ENCODE measurements around the gene TNRC6C. TPM values are rescaled to one million over a fixed set of nuclear protein-coding genes. Genes with fewer than 3 reads are reported as not detected.

Gene TNRC6C
- total and polyA plus RNA-seq, 12 donors = 2.2 to 31.4 (median 24.2) TPM

DNA sequence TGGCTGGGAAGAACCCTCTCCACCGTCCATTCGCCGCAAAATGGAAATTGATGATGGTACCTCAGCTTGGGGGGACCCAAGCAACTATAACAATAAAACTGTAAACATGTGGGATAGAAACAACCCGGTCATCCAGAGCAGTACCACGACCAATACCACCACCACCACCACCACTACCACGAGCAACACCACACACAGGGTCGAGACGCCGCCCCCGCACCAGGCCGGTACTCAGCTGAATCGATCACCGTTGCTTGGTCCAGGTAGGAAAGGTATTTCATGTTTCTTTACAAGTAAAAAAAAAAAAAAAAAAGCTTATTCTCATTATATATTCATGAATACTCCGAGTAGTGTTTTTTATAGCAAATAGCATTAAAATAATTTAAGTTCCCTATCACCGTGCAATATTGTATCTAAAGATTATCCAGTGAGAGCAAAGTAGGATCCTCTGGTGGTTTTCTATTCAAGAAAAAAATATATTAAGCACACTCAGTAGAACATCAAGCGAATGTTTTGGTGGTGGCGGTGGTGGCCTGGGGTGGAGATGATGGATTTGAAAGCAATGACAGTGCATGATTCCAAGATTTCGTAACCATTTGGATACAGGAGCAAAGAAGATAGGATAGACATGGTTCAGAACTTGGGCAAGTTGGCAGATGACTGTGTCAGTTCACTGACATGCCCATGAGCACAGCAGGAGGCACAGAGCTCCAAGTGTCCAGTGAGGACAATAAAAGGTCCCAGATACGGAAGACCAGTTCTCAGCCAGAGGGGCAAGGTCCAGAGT lies 92.9 kb downstream of the TNRC6C start:
- Histone ChIP-seq H3K27me3 (no peaks in the 10 kb centered on the region), H3K36me3 (peaks cover 0 to 77% (median 27%) of the 10 kb centered on the region in 9 donors), H3K4me3 (no peak overlapping the region), H3K27ac (no peak overlapping the region), H3K9me3 (no peaks in the 10 kb centered on the region), H3K4me1 (peaks cover 0 to 26% (median 7%) of the 10 kb centered on the region in 9 donors)
- DNase-seq (no peak), ATAC-seq (no peak)
- TF ChIP-seq, protein P1, sequence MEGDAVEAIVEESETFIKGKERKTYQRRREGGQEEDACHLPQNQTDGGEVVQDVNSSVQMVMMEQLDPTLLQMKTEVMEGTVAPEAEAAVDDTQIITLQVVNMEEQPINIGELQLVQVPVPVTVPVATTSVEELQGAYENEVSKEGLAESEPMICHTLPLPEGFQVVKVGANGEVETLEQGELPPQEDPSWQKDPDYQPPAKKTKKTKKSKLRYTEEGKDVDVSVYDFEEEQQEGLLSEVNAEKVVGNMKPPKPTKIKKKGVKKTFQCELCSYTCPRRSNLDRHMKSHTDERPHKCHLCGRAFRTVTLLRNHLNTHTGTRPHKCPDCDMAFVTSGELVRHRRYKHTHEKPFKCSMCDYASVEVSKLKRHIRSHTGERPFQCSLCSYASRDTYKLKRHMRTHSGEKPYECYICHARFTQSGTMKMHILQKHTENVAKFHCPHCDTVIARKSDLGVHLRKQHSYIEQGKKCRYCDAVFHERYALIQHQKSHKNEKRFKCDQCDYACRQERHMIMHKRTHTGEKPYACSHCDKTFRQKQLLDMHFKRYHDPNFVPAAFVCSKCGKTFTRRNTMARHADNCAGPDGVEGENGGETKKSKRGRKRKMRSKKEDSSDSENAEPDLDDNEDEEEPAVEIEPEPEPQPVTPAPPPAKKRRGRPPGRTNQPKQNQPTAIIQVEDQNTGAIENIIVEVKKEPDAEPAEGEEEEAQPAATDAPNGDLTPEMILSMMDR (IDR thresholded peaks at IDR 0.05) = no peak
- 95 to 96% methylated on average over 19 of the region's 19 CpGs for WGBS, 2 donors
- intact Hi-C loops (cut with DNase I) = no loop called here

DNA sequence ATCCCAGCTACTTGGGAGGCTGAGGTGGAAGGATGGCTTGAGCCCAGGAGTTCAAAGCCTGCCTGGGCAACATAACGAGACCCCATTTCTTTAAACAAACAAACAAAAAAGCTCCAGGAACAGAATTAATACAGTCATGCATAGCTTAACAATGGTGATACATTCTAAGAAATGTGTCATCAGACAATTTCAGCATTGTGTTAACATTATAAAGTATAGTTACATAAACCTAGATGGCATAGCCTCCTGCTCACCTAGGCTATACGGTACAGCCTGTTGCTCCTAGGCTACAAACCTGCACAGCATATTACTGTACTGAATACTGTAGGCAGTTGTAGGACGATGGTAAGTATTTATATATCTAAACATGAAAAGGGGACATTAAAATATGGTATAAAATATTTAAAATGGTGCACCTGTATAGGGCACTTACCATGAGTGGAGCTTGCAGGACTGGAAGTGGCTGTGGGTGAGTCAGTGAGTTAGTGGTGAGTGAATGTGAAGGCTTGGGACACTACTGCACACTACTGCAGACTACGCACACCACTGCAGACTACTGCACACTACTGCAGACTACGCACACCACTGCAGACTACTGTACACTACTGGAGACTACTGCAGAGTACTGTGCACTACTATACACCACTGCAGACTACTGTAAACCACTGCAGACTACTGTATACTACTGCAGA lies 95.4 kb downstream of the TNRC6C start:
- H3K4me1 ChIP-seq = peaks cover 0 to 29% (median 19%) of the 10 kb centered on the region in 9 donors
- DNase-seq = no peak
- peaks cover 0 to 81% (median 25%) of the 10 kb centered on the region in 9 donors for H3K36me3 ChIP-seq
- TF ChIP-seq, protein P1 (IDR thresholded peaks at IDR 0.05) = no peak
- no peak for ATAC-seq
- H3K27ac ChIP-seq = no peak overlapping the region
- intact Hi-C loops (cut with DNase I) = no loop called here
- 86 to 96% methylated on average over 5 of the region's 5 CpGs for WGBS, 2 donors
- H3K9me3 ChIP-seq = no peaks in the 10 kb centered on the region
- no peak overlapping the region for H3K4me3 ChIP-seq
- no peaks in the 10 kb centered on the region for H3K27me3 ChIP-seq

DNA sequence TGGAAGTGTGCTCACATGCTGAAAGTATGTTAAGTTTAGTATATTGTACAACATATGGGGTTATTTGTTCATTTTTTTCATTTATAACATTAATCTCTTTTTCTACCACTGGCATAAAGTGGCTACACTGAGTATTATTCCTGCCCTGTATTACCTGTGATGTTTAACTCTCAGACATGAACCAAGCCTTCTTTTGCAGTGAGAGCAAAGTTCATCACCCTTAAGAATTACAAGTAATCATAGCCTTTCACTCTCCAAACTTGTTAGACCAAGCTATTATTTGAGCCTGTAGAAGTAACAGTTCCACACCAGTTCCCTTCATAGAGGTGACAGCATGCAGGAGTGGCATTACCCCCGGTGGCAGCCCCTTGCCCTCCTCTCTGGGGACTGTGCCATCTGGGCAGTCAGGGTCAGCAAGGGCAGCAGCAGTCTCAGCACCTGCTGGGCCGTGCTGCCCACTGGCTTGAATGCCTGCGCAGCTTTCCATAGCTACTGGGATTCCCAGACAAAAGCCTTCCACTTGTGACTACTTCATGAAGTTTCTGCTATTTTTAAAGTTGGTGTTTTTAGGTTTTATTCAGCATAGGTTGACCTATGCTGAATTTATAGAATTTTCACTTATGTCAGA lies 98.7 kb downstream of the TNRC6C start:
- no peaks in the 10 kb centered on the region for H3K27me3 ChIP-seq
- peaks cover 0 to 44% (median 29%) of the 10 kb centered on the region in 9 donors for H3K4me1 ChIP-seq
- peak in 2 of 8 donors; percentile 29 to 46 for ATAC-seq
- H3K36me3 ChIP-seq = peaks cover 0 to 48% (median 11%) of the 10 kb centered on the region in 9 donors
- H3K4me3 ChIP-seq = no peak overlapping the region
- TF ChIP-seq, protein P1 (IDR thresholded peaks at IDR 0.05) = no peak
- H3K27ac ChIP-seq = peak overlapping the region in 7 of 10 donors; percentile 18 to 81 (median 63)
- no peak for DNase-seq
- WGBS, 2 donors = 50 to 66% methylated on average over 3 of the region's 3 CpGs
- intact Hi-C loops (cut with DNase I) = no loop called here
- H3K9me3 ChIP-seq = no peaks in the 10 kb centered on the region

DNA sequence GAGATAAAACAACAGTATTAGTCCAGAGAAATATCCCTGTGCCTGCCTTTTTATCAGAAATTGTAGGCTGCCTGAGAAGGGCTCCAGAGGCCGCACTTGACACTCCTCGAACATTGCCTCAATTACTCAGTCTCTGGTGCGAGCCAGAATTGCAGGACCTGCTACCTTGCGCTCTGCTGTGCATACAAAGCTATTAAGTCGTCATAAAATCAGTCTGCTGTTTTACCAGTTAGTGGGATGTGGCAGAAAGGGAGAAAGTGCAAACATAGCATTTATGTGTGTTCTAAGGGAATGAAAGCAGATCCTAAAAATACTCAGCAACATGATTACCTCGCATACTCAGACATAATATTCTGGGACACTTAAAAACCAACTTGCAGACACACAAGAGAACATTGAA lies 99.5 kb downstream of the TNRC6C start:
- ATAC-seq = peak in 5 of 8 donors; percentile 44 to 70 (median 51)
- no peaks in the 10 kb centered on the region for H3K9me3 ChIP-seq
- no peak overlapping the region for H3K4me3 ChIP-seq
- intact Hi-C loops (cut with DNase I) = no loop called here
- no peaks in the 10 kb centered on the region for H3K27me3 ChIP-seq
- peaks cover 0 to 40% (median 11%) of the 10 kb centered on the region in 9 donors for H3K36me3 ChIP-seq
- H3K4me1 ChIP-seq = peaks cover 0 to 51% (median 29%) of the 10 kb centered on the region in 9 donors
- DNase-seq = no peak
- 46 to 65% methylated on average over 6 of the region's 6 CpGs for WGBS, 2 donors
- H3K27ac ChIP-seq = peak overlapping the region; percentile 5 to 81 (median 57)
- TF ChIP-seq, protein P1 (IDR thresholded peaks at IDR 0.05) = no peak

Data from heart right ventricle (tissue), 16 donors.